ENCODE results near the gene SFRP2.

Gene SFRP2

GRCh38 chr4:153747406-153747955 is 41.4 kb downstream of the SFRP2 start:
- Histone ChIP-seq H3K27ac (no peak overlapping the region), H3K4me3 (no peak overlapping the region), H3K9ac (ENCODE audit: insufficient read length) (no peak overlapping the region), H3K9me3 (ENCODE audit: low read depth, low read length) (no peaks in the 10 kb centered on the region), H3K36me3 (ENCODE audit: insufficient read depth, low read length) (no peaks in the 10 kb centered on the region)
- DNase-seq (ENCODE audit: low read depth, low spot score), result no peak
- TF ChIP-seq FOXP2 (optimal IDR thresholded peaks at IDR 0.05; ENCODE audit: control extremely low read depth, extremely low read length, insufficient read depth) (no peak), EZH2 (IDR thresholded peaks at IDR 0.05) (no peak)

GRCh38 chr4:153745651-153746050 is 43.2 kb downstream of the SFRP2 start:
- H3K27ac ChIP-seq, result no peak overlapping the region

DNA sequence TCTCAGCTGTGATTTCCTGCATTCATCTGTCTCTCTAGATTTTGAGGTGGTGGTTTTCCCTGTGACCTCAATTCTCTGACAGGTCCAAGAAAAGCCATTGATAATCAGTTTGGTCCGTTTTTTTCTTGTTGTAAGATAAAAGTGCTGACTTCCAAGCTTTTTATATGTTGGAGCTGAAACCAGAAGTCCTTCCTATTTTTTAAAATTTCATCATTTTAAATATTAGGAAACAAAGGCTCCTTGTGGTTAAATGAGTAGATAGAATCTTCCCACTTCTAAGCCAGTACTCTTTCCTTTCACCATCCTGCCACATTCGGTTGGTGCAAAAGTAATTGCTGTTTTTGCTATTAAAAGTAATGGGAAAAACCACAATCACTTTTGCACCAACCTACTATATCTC is 47.3 kb downstream of the SFRP2 start:
- no peak for TF ChIP-seq FOXP2 (optimal IDR thresholded peaks at IDR 0.05; ENCODE audit: control extremely low read depth, extremely low read length, insufficient read depth)
- TF ChIP-seq POLR2AphosphoS5 (IDR thresholded peaks at IDR 0.05; ENCODE audit: borderline replicate concordance, low read depth, low read length), result no peak
- TF ChIP-seq EZH2 (IDR thresholded peaks at IDR 0.05), result no peak
- Histone ChIP-seq H3K36me3 (ENCODE audit: insufficient read depth, low read length) (peaks cover 10% of the 10 kb centered on the region; the same call in 1 of the 2 replicates), H3K9ac (ENCODE audit: insufficient read length) (no peak overlapping the region), H3K4me3 (no peak overlapping the region), H3K9me3 (ENCODE audit: low read depth, low read length) (peaks cover 10% of the 10 kb centered on the region; the same call in 1 of the 2 replicates), H3K27ac (no peak overlapping the region)
- DNase-seq (ENCODE audit: low read depth, low spot score), result no peak

More at GRCh38 chr4:153745651-153746050, 43.2 kb downstream of the SFRP2 start:
- Histone ChIP-seq H3K9ac (ENCODE audit: insufficient read length) (no peak overlapping the region), H3K9me3 (ENCODE audit: low read depth, low read length) (peaks cover 4% of the 10 kb centered on the region; the same call in 1 of the 2 replicates), H3K36me3 (ENCODE audit: insufficient read depth, low read length) (peaks cover 7% of the 10 kb centered on the region; the same call in 1 of the 2 replicates), H3K4me3 (no peak overlapping the region)
- DNase-seq (ENCODE audit: low read depth, low spot score), result no peak
- TF ChIP-seq EZH2 (IDR thresholded peaks at IDR 0.05) (no peak), FOXP2 (optimal IDR thresholded peaks at IDR 0.05; ENCODE audit: control extremely low read depth, extremely low read length, insufficient read depth) (no peak)

DNA sequence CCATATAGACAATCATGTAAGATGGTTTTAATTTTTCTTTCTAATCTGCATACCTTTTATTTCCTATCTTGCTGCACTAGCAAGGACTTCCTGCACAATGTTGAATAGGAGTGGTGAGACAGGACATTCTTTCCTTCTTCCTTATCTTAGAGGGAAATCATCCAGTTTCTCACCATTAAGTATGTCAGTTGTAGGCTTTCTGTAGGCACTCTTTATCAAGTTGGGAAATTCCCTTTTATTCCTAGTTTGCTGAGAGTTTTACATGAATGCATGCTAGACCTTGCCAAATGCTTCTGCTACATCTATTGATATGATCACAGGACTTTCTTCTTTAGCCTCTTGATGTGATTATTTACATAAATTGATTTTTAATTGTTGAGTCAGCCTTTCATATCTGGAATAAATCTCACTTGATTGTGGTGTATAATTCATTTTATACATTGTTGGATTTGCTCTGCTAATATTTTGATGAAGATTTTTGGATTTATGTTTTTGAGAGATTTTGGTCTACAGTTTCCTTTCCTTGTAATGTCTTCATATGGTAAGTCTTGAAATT is 52.9 kb downstream of the SFRP2 start:
- peaks cover 6% of the 10 kb centered on the region; the same call in 1 of the 2 replicates for H3K36me3 ChIP-seq (ENCODE audit: insufficient read depth, low read length)
- DNase-seq (ENCODE audit: low read depth, low spot score), result no peak
- H3K27ac ChIP-seq, result peak overlapping the region; percentile 55
- TF ChIP-seq FOXP2 (optimal IDR thresholded peaks at IDR 0.05; ENCODE audit: control extremely low read depth, extremely low read length, insufficient read depth) (no peak), EZH2 (IDR thresholded peaks at IDR 0.05) (no peak), POLR2AphosphoS5 (IDR thresholded peaks at IDR 0.05; ENCODE audit: borderline replicate concordance, low read depth, low read length) (no peak)
- H3K4me3 ChIP-seq, result no peak overlapping the region
- H3K9ac ChIP-seq (ENCODE audit: insufficient read length), result no peak overlapping the region
- peaks cover 8% of the 10 kb centered on the region; the same call in 1 of the 2 replicates for H3K9me3 ChIP-seq (ENCODE audit: low read depth, low read length)

- Histone ChIP-seq H3K9me3 (ENCODE audit: low read depth, low read length) (no peaks in the 10 kb centered on the region), H3K4me3 (peak overlapping the region; percentile 64), H3K27ac (peak overlapping the region; percentile 98), H3K36me3 (ENCODE audit: insufficient read depth, low read length) (no peaks in the 10 kb centered on the region), H3K9ac (ENCODE audit: insufficient read length) (peak overlapping the region; percentile 20)
- DNase-seq (ENCODE audit: low read depth, low spot score), result no peak
- TF ChIP-seq FOXP2 (optimal IDR thresholded peaks at IDR 0.05; ENCODE audit: control extremely low read depth, extremely low read length, insufficient read depth) (no peak), POLR2AphosphoS5 (IDR thresholded peaks at IDR 0.05; ENCODE audit: borderline replicate concordance, low read depth, low read length) (no peak), EZH2 (IDR thresholded peaks at IDR 0.05) (no peak)
Observed at GRCh38 chr4:153733751-153734448, 55.0 kb downstream of the SFRP2 start.

- peak overlapping the region; percentile 98 for H3K27ac ChIP-seq
- TF ChIP-seq FOXP2 (optimal IDR thresholded peaks at IDR 0.05; ENCODE audit: control extremely low read depth, extremely low read length, insufficient read depth) (no peak), POLR2AphosphoS5 (IDR thresholded peaks at IDR 0.05; ENCODE audit: borderline replicate concordance, low read depth, low read length) (peak; percentile 54; the same call in 1 of the 2 replicates)
Observed at GRCh38 chr4:153731239-153731638, 57.6 kb downstream of the SFRP2 start.

More at GRCh38 chr4:153731239-153731638, 57.6 kb downstream of the SFRP2 start:
- DNase-seq (ENCODE audit: low read depth, low spot score), result peak; percentile 96
- H3K9me3 ChIP-seq (ENCODE audit: low read depth, low read length), result no peaks in the 10 kb centered on the region
- H3K36me3 ChIP-seq (ENCODE audit: insufficient read depth, low read length), result no peaks in the 10 kb centered on the region
- H3K4me3 ChIP-seq, result peak overlapping the region; percentile 64
- H3K9ac ChIP-seq (ENCODE audit: insufficient read length), result peak overlapping the region; percentile 14

Measured in SK-N-MC (cell line).